Activated naive CD4-positive, alpha-beta T cell treated with anti-CD3 and anti-CD28 coated beads for 36 hours (primary cell): Measurements from ENCODE around the gene AMY1A. TPM values are rescaled to one million over a fixed set of nuclear protein-coding genes. Genes with fewer than 3 reads are reported as not detected.
"Not testable (repeated sequence)": the region's sequence is repeated elsewhere in the genome, so short reads cannot be mapped to it uniquely, and the experiment has no call there.

Source experiments
- CTCF ChIA-PET: fragments of 350-600 bp; sonication (Branson Sonifier 250); formaldehyde crosslinking; loops from one replicate; lab custom pipeline; 2021; ENCODE audit warnings: antibody characterized with exemption; lab: Charles Lee
- DNase-seq: peaks from one replicate; pipeline ENCODE4 v3.0.0-alpha.2; 2020
- H3K27ac Mint-ChIP-seq: one replicate; pipeline ENCODE4 v1.8.0; 2021; ENCODE audit warnings: mild to moderate bottlenecking, mixed read lengths
- H3K27me3 Mint-ChIP-seq: one replicate; pipeline ENCODE4 v1.8.0; 2021; ENCODE audit warnings: low read depth, mixed read lengths
- H3K36me3 Mint-ChIP-seq: one replicate; pipeline ENCODE4 v1.8.0; 2021; ENCODE audit warnings: low read depth, mixed read lengths
- H3K4me1 Mint-ChIP-seq: one replicate; pipeline ENCODE4 v1.8.0; 2021; ENCODE audit warnings: low read depth, mixed read lengths
- H3K4me3 Mint-ChIP-seq: one replicate; pipeline ENCODE4 v1.8.0; 2021; ENCODE audit warnings: mild to moderate bottlenecking, moderate library complexity, mixed read lengths
- H3K9me3 Mint-ChIP-seq: one replicate; pipeline ENCODE4 v1.8.0; 2021; ENCODE audit warnings: mixed read lengths
- intact Hi-C: fragments of 100-400 bp; cut with micrococcal nuclease; formaldehyde crosslinking; loops from one replicate; pipeline ENCODE4 v1.15.1; 2023
- total RNA-seq, 2 experiments: library from RNA; stranded (reverse); gene quantifications; one replicate each; pipeline ENCODE4 v1.2.3, GENCODE V29; 2021

AMY1A gene
- total RNA-seq, 2 experiments from 2014 or later = not detected

- H3K36me3 Mint-ChIP-seq, H3K27ac Mint-ChIP-seq, H3K4me1 Mint-ChIP-seq, H3K9me3 Mint-ChIP-seq, CTCF ChIA-PET, DNase-seq, H3K4me3 Mint-ChIP-seq, H3K27me3 Mint-ChIP-seq, intact Hi-C loops: not testable (repeated sequence)
These were observed 45.7 kb downstream of the AMY1A start for GRCh38 chr1:103701256-103701655.

GRCh38 chr1:103707670-103708069 is 52.1 kb downstream of the AMY1A start:
- not testable (repeated sequence) for H3K27me3 Mint-ChIP-seq

GRCh38 chr1:103710381-103710780 is 54.8 kb downstream of the AMY1A start:
- not testable (repeated sequence) for H3K9me3 Mint-ChIP-seq

More at GRCh38 chr1:103707670-103708069, 52.1 kb downstream of the AMY1A start:
- H3K27ac Mint-ChIP-seq, DNase-seq, H3K9me3 Mint-ChIP-seq, H3K4me3 Mint-ChIP-seq, H3K4me1 Mint-ChIP-seq, CTCF ChIA-PET, intact Hi-C loops, H3K36me3 Mint-ChIP-seq: not testable (repeated sequence)

More at GRCh38 chr1:103710381-103710780, 54.8 kb downstream of the AMY1A start:
- intact Hi-C loops, H3K27me3 Mint-ChIP-seq, H3K4me1 Mint-ChIP-seq, H3K4me3 Mint-ChIP-seq, DNase-seq, H3K27ac Mint-ChIP-seq, H3K36me3 Mint-ChIP-seq, CTCF ChIA-PET: not testable (repeated sequence)

Other genes starting within 250 kb of the AMY1A start
- 10 to 100 TPM; 14.8 to 15.5 TPM for gene RNPC3, start 130.1 kb upstream of the AMY1A start, total RNA-seq
- 1 to 10 TPM; 2.9 to 4.1 TPM for gene AMY2B, start 84.2 kb upstream of the AMY1A start, total RNA-seq
- not detected for gene AMY2A, start 38.3 kb upstream of the AMY1A start, total RNA-seq
- gene AMY1B, start 40.5 kb downstream of the AMY1A start, total RNA-seq = not detected
- gene AMY1C, start 94.1 kb downstream of the AMY1A start, total RNA-seq = not detected